H1 (cell line): ENCODE data around the gene ADCY7. TPM values are rescaled to one million over a fixed set of nuclear protein-coding genes. Genes with fewer than 3 reads are reported as not detected.
"Not testable (repeated sequence)": the region's sequence is repeated elsewhere in the genome, so short reads cannot be mapped to it uniquely, and the experiment has no call there.

Experiments
- CTCF ChIA-PET: fragments of 300-600 bp; sonication (Branson Sonifier 250); formaldehyde crosslinking; loops from one replicate; lab custom pipeline; 2021; ENCODE audit not compliant: partially characterized antibody; lab: Charles Lee
- POLR2A ChIA-PET: fragments of 300-600 bp; sonication (Branson Sonifier 250); formaldehyde crosslinking; loops from one replicate; lab custom pipeline; 2021; ENCODE audit warnings: inconsistent platforms; ENCODE audit not compliant: partially characterized antibody; lab: Charles Lee
- DNase-seq, 2 experiments: peaks; one replicate each; pipeline versions ENCODE4 v3.0.0 to v3.0.0-alpha.2; 2010 to 2022; ENCODE audit warnings: low spot score in 2 of 2, low read depth in 1 of 2, mixed read lengths in 1 of 2
- FAIRE-seq: peaks from 2 replicates; lab custom pipeline; 2011; peaks lifted over from hg19 to GRCh38; lab: Jason Lieb, UNC
- H2AFZ ChIP-seq: 2 replicates; pipeline ENCODE4 v1.8.1; 2012; ENCODE audit warnings: low read length, inconsistent platforms
- H2AK5ac ChIP-seq: 2 replicates; pipeline ENCODE4 v1.6.1; 2013; ENCODE audit warnings: low read depth, low read length
- H2BK120ac ChIP-seq: replicated peaks from 2 replicates; pipeline ENCODE3; 2013; ENCODE audit warnings: low read depth, low read length, inconsistent platforms
- H2BK12ac ChIP-seq: 2 replicates; pipeline ENCODE4 v1.6.1; 2013; ENCODE audit warnings: low read depth, low read length
- H2BK15ac ChIP-seq: 2 replicates; pipeline ENCODE4 v1.6.1; 2013; ENCODE audit warnings: low read length
- H2BK20ac ChIP-seq: 2 replicates; pipeline ENCODE4 v1.6.1; 2013; ENCODE audit warnings: low read length
- H2BK5ac ChIP-seq: 2 replicates; pipeline ENCODE4 v1.6.1; 2013; ENCODE audit warnings: low read depth, low read length
- H3K14ac ChIP-seq: 2 replicates; pipeline ENCODE4 v1.6.1; 2013; ENCODE audit warnings: inconsistent platforms; ENCODE audit not compliant: insufficient read length
- H3K18ac ChIP-seq: 2 replicates; pipeline ENCODE4 v1.6.1; 2013; ENCODE audit warnings: low read length; ENCODE audit errors: extremely low read depth
- H3K23ac ChIP-seq: 2 replicates; pipeline ENCODE4 v1.6.1; 2013; ENCODE audit warnings: inconsistent platforms; ENCODE audit not compliant: insufficient read length
- H3K23me2 ChIP-seq: 2 replicates; pipeline ENCODE4 v1.6.1; 2013; ENCODE audit warnings: low read depth, low read length
- H3K27ac ChIP-seq: 2 replicates; pipeline ENCODE4 v1.6.1; 2011; ENCODE audit warnings: low read depth, low read length, inconsistent platforms
- H3K27me3 ChIP-seq, 4 experiments: replicated peaks in 1 of 4; 1 replicate in 1 of 4; 2 replicates in 3 of 4; pipeline versions ENCODE4 v1.6.1 to v1.8.1; 2011 to 2013; ENCODE audit warnings: low read length in 3 of 4, mild to moderate bottlenecking in 3 of 4, inconsistent platforms in 2 of 4, mixed read lengths in 2 of 4, moderate library complexity in 1 of 4; ENCODE audit not compliant: control insufficient read depth in 3 of 4, insufficient read depth in 3 of 4; ENCODE audit errors: extremely low read depth in 1 of 4
- H3K36me3 ChIP-seq, 4 experiments: 2 replicates each; pipeline versions ENCODE4 v1.6.1 to v1.8.1; 2011 to 2013; ENCODE audit warnings: mild to moderate bottlenecking in 4 of 4, low read length in 3 of 4, moderate library complexity in 2 of 4, control low read depth in 1 of 4, inconsistent platforms in 1 of 4; ENCODE audit not compliant: insufficient read depth in 4 of 4, control insufficient read depth in 2 of 4
- H3K4ac ChIP-seq: replicated peaks from 2 replicates; pipeline ENCODE3; 2013; ENCODE audit warnings: low read length, low read depth, mixed read lengths, inconsistent platforms; ENCODE audit not compliant: insufficient read length
- H3K4me1 ChIP-seq, 4 experiments: replicated peaks in 1 of 4; 1 replicate in 1 of 4; 2 replicates in 3 of 4; pipeline versions ENCODE4 v1.6.1 to v1.8.1; 2011 to 2013; ENCODE audit warnings: low read length in 3 of 4, inconsistent platforms in 2 of 4, mixed read lengths in 1 of 4; ENCODE audit not compliant: insufficient read depth in 4 of 4, control insufficient read depth in 3 of 4
- H3K4me2 ChIP-seq, 2 experiments: 2 replicates each; pipeline versions ENCODE4 v1.6.1 to v1.8.1; 2011 to 2013; ENCODE audit warnings: low read depth in 2 of 2, low read length in 2 of 2, control low read depth in 1 of 2, inconsistent platforms in 1 of 2, mild to moderate bottlenecking in 1 of 2; ENCODE audit not compliant: insufficient read depth in 1 of 2
- H3K4me3 ChIP-seq, 4 experiments: fragments of 200-600, 300-600 bp in 1 of 4; sonication (generic), shearing (Covaris generic), sonication (Bioruptor Twin) in 1 of 4; 2 replicates each; pipeline versions ENCODE4 v1.5.1 to v1.8.1; 2011 to 2016; ENCODE audit warnings: low read length in 4 of 4, low read depth in 3 of 4, control low read depth in 2 of 4, inconsistent platforms in 2 of 4, mild to moderate bottlenecking in 2 of 4, mixed read lengths in 1 of 4, moderate library complexity in 1 of 4; ENCODE audit not compliant: insufficient read depth in 2 of 4; ENCODE audit errors: extremely low read depth in 1 of 4
- H3K56ac ChIP-seq: replicated peaks from 2 replicates; pipeline ENCODE3; 2013; ENCODE audit warnings: low read depth, mild to moderate bottlenecking, mixed read lengths, low read length, inconsistent platforms; ENCODE audit not compliant: insufficient read length
- H3K79me1 ChIP-seq: 2 replicates; pipeline ENCODE4 v1.6.1; 2013; ENCODE audit warnings: low read depth, low read length, control low read depth
- H3K79me2 ChIP-seq, 2 experiments: 2 replicates each; pipeline versions ENCODE4 v1.6.1 to v1.8.1; 2012 to 2013; ENCODE audit warnings: low read length in 2 of 2, mild to moderate bottlenecking in 2 of 2, inconsistent platforms in 1 of 2; ENCODE audit not compliant: insufficient read depth in 2 of 2, control insufficient read depth in 1 of 2
- H3K9ac ChIP-seq, 4 experiments: replicated peaks in 1 of 4; 1 replicate in 1 of 4; 2 replicates in 3 of 4; pipeline versions ENCODE4 v1.6.1 to v1.8.1; 2011 to 2013; ENCODE audit warnings: low read depth in 3 of 4, low read length in 3 of 4, control low read depth in 2 of 4, mild to moderate bottlenecking in 2 of 4, moderate library complexity in 2 of 4, inconsistent platforms in 1 of 4; ENCODE audit errors: extremely low read depth in 1 of 4
- H3K9me3 ChIP-seq, 2 experiments: 2 replicates each; pipeline versions ENCODE4 v1.6.1 to v1.8.1; 2012 to 2013; ENCODE audit warnings: mild to moderate bottlenecking in 2 of 2, moderate library complexity in 2 of 2, control low read depth in 1 of 2, inconsistent platforms in 1 of 2, low read depth in 1 of 2, low read length in 1 of 2, mixed read lengths in 1 of 2; ENCODE audit not compliant: insufficient read depth in 2 of 2
- H4K20me1 ChIP-seq, 2 experiments: replicated peaks in 1 of 2; 2 replicates each; pipeline versions ENCODE3 to v1.8.1; 2011 to 2013; ENCODE audit warnings: inconsistent platforms in 2 of 2, low read length in 2 of 2, mild to moderate bottlenecking in 1 of 2; ENCODE audit not compliant: insufficient read depth in 2 of 2, control insufficient read depth in 1 of 2
- H4K5ac ChIP-seq: 2 replicates; pipeline ENCODE4 v1.6.1; 2013; ENCODE audit warnings: low read length, low read depth, mixed read lengths, inconsistent platforms; ENCODE audit not compliant: insufficient read length
- H4K8ac ChIP-seq: 2 replicates; pipeline ENCODE4 v1.8.0; 2013; ENCODE audit warnings: mild to moderate bottlenecking, moderate library complexity, low read length, inconsistent platforms; ENCODE audit not compliant: insufficient read depth; ENCODE audit errors: extremely low read depth
- H4K91ac ChIP-seq: replicated peaks from 2 replicates; pipeline ENCODE3; 2013; ENCODE audit warnings: low read length, mixed read lengths, inconsistent platforms; ENCODE audit not compliant: insufficient read length
- WGBS, 2 experiments: shearing (Covaris generic) in 1 of 2; methylation state at CpG; one replicate each; pipeline versions ENCODE4 v1.1.6 to v1.1.7; 2013 to 2015; ENCODE audit warnings: low lambda C conversion rate in 2 of 2, mixed read lengths in 2 of 2, inconsistent platforms in 1 of 2, low coverage in 1 of 2, missing lambda C conversion rate in 1 of 2; ENCODE audit not compliant: insufficient replicate concordance in 2 of 2, insufficient coverage in 1 of 2, insufficient read length in 1 of 2; ENCODE audit errors: extremely low coverage in 1 of 2, missing lambda C conversion rate in 1 of 2; 5-methylcytosine and 5-hydroxymethylcytosine counted together
- polyA plus RNA-seq, 7 experiments: library from polyadenylated mRNA; depleted of rRNA in 3 of 7; stranded (reverse) in 5 of 7; unstranded in 2 of 7; fragments of >200 nt in 5 of 7; fragments of 200-250 nt in 2 of 7; gene quantifications; 1 replicate in 5 of 7; 2 replicates in 1 of 7; 4 replicates in 1 of 7; pipeline versions ENCODE4 v1.2.1 to v1.2.3, GENCODE V29; 2011 to 2013; ENCODE audit warnings: missing spikeins in 2 of 7, mixed read lengths in 2 of 7
- total RNA-seq: library from RNA; stranded (reverse); fragmentation: NEBNext Ultra II Directional; extraction: Animal tissue kit (Norgen Biotek cat#: 25700); gene quantifications from 2 replicates; pipeline ENCODE4 v1.2.1, GENCODE V29; 2021

ADCY7 gene
- total and polyA plus RNA-seq, 2 of the 8 experiments (the other 6 are each of a cell fraction or from before 2014, with no cell fraction given), result 2.4 to 5.1 TPM

DNA sequence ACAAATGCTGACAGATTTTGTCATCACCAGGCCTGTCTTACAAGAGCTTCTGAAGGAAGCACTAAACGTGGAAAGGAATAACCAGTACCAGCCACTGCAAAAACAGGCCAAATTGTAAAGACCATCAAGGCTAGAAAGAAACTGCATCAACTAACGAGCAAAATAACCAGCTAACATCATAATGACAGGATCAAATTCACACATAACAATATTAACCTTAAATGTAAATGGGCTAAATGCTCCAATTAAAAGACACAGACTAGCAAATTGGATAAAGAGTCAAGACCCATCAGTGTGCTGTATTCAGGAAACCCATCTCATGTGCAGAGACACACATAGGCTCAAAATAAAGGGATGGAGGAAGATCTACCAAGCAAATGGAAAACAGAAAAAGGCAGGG, 78.9 kb downstream of the ADCY7 start:
- CTCF ChIA-PET, result interaction anchor here (3.6 kb wide), 1 partner anchor 10 kb away, joined by 19 read pairs; no protein-coding TSS in a partner anchor
- H4K91ac ChIP-seq, H3K79me2 ChIP-seq, H2BK120ac ChIP-seq, H3K4me2 ChIP-seq, POLR2A ChIA-PET, H2AFZ ChIP-seq, H3K27ac ChIP-seq, H3K4ac ChIP-seq, H3K14ac ChIP-seq, H3K4me1 ChIP-seq, DNase-seq, H3K56ac ChIP-seq, FAIRE-seq, H3K4me3 ChIP-seq, H2BK12ac ChIP-seq, H4K8ac ChIP-seq, H2BK20ac ChIP-seq, H2BK5ac ChIP-seq, H3K27me3 ChIP-seq, H3K23me2 ChIP-seq, H3K79me1 ChIP-seq, H4K20me1 ChIP-seq, H4K5ac ChIP-seq, H3K9me3 ChIP-seq, H3K23ac ChIP-seq, H3K18ac ChIP-seq, H2BK15ac ChIP-seq, H3K9ac ChIP-seq, H2AK5ac ChIP-seq: not testable (repeated sequence)
- WGBS, 2 experiments, result 100% methylated on average over 2 of the region's 2 CpGs; no CpG with 5 or more reads in 1 of the 2 experiments
- H3K36me3 ChIP-seq, result peaks cover 2 to 32% (median 13%) of the 10 kb centered on the region in 4 experiments; a peak in 7 of 8 replicates
